Measurements from ENCODE around the gene CNTNAP5.

CNTNAP5 gene

GRCh38 chr2:124530203-124530602, 505.1 kb downstream of the CNTNAP5 start:
- Histone ChIP-seq H3K4me2 (no peak overlapping the region), H3K4me1 (no peaks in the 10 kb centered on the region), H3K9me3 (replicated peaks in 1 of 11) (no peaks in the 10 kb centered on the region), H4K20me1 (no peaks in the 10 kb centered on the region), H3K27ac (no peak overlapping the region), H3K9ac (no peak overlapping the region), H3K36me3 (no peaks in the 10 kb centered on the region), H3K4me3 (no peak overlapping the region), H3K27me3 (no peaks in the 10 kb centered on the region)
- TF ChIP-seq Cebpa-rat (IDR thresholded peaks at IDR 0.05) = no peak

DNA sequence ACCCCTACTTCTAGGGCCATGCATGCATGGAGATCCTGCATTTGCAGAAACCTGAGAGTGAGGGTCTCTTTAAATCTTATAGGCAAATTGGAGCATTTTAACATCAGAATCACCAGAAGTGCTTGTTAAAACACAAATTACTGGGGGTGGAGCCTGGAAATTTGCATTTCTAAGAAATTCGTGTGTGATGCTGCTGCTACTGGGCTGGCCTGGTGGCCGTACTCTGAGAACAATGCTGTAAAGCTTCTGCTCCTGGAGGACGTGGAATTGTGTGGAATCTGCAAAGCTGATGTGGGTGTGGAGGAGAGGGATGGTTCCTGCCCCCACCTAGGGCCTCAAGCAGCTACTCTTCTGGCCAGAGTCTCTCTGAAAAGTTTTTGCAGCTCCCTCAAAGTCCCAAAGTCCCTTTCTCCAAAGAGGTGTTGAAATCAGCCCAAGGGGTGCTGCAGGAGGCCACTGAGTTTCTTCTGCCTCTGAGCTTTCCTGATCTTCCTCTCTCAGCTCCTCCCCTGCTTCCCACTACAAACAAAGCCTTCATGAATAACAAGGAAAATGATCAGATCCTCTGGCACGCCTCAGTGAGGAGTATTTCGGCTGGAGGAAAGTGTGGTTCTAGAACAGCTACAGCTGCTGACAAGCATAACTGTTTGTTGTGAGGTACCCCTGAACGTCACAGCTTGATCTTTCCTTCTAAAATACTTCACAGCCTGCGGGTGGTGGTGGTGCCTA, 508.3 kb downstream of the CNTNAP5 start:
- TF ChIP-seq Cebpa-rat (IDR thresholded peaks at IDR 0.05) = no peak
- no peaks in the 10 kb centered on the region for H4K20me1 ChIP-seq
- H3K4me3 ChIP-seq = no peak overlapping the region
- H3K4me2 ChIP-seq = no peak overlapping the region
- no peaks in the 10 kb centered on the region for H3K9me3 ChIP-seq (replicated peaks in 1 of 11)
- H3K27me3 ChIP-seq = no peaks in the 10 kb centered on the region
- no peaks in the 10 kb centered on the region for H3K36me3 ChIP-seq
- H3K27ac ChIP-seq = no peak overlapping the region
- no peaks in the 10 kb centered on the region for H3K4me1 ChIP-seq
- no peak overlapping the region for H3K9ac ChIP-seq

GRCh38 chr2:124534028-124534427, 508.9 kb downstream of the CNTNAP5 start:
- Histone ChIP-seq H3K27ac (no peak overlapping the region), H3K9ac (no peak overlapping the region), H3K4me3 (no peak overlapping the region), H3K9me3 (replicated peaks in 1 of 11) (no peaks in the 10 kb centered on the region), H3K36me3 (no peaks in the 10 kb centered on the region), H3K4me2 (no peak overlapping the region), H4K20me1 (no peaks in the 10 kb centered on the region), H3K27me3 (no peaks in the 10 kb centered on the region), H3K4me1 (no peaks in the 10 kb centered on the region)
- no peak for TF ChIP-seq Cebpa-rat (IDR thresholded peaks at IDR 0.05)

- Histone ChIP-seq H3K4me1 (no peaks in the 10 kb centered on the region), H3K27ac (no peak overlapping the region), H3K27me3 (no peaks in the 10 kb centered on the region), H4K20me1 (no peaks in the 10 kb centered on the region), H3K4me2 (no peak overlapping the region), H3K36me3 (no peaks in the 10 kb centered on the region), H3K9me3 (replicated peaks in 1 of 11) (no peaks in the 10 kb centered on the region), H3K9ac (no peak overlapping the region), H3K4me3 (no peak overlapping the region)
- TF ChIP-seq Cebpa-rat (IDR thresholded peaks at IDR 0.05) = no peak
Observed at GRCh38 chr2:124535816-124536215, 510.7 kb downstream of the CNTNAP5 start.

GRCh38 chr2:124536591-124536990, 511.5 kb downstream of the CNTNAP5 start:
- H3K4me1 ChIP-seq = no peaks in the 10 kb centered on the region
- no peak overlapping the region for H3K9ac ChIP-seq
- no peak overlapping the region for H3K4me2 ChIP-seq
- no peak overlapping the region for H3K27ac ChIP-seq
- no peak for TF ChIP-seq Cebpa-rat (IDR thresholded peaks at IDR 0.05)
- H3K36me3 ChIP-seq = no peaks in the 10 kb centered on the region
- H3K4me3 ChIP-seq = no peak overlapping the region
- no peaks in the 10 kb centered on the region for H3K9me3 ChIP-seq (replicated peaks in 1 of 11)
- H3K27me3 ChIP-seq = no peaks in the 10 kb centered on the region
- H4K20me1 ChIP-seq = no peaks in the 10 kb centered on the region

GRCh38 chr2:124538549-124538948, 513.5 kb downstream of the CNTNAP5 start:
- no peak for TF ChIP-seq Cebpa-rat (IDR thresholded peaks at IDR 0.05)
- Histone ChIP-seq H3K9ac (no peak overlapping the region), H3K4me2 (no peak overlapping the region), H4K20me1 (no peaks in the 10 kb centered on the region), H3K27me3 (no peaks in the 10 kb centered on the region), H3K9me3 (replicated peaks in 1 of 11) (no peaks in the 10 kb centered on the region), H3K4me3 (no peak overlapping the region), H3K4me1 (no peaks in the 10 kb centered on the region), H3K36me3 (no peaks in the 10 kb centered on the region), H3K27ac (no peak overlapping the region)

GRCh38 chr2:124540805-124541204, 515.7 kb downstream of the CNTNAP5 start:
- TF ChIP-seq Cebpa-rat (IDR thresholded peaks at IDR 0.05) = no peak

DNA sequence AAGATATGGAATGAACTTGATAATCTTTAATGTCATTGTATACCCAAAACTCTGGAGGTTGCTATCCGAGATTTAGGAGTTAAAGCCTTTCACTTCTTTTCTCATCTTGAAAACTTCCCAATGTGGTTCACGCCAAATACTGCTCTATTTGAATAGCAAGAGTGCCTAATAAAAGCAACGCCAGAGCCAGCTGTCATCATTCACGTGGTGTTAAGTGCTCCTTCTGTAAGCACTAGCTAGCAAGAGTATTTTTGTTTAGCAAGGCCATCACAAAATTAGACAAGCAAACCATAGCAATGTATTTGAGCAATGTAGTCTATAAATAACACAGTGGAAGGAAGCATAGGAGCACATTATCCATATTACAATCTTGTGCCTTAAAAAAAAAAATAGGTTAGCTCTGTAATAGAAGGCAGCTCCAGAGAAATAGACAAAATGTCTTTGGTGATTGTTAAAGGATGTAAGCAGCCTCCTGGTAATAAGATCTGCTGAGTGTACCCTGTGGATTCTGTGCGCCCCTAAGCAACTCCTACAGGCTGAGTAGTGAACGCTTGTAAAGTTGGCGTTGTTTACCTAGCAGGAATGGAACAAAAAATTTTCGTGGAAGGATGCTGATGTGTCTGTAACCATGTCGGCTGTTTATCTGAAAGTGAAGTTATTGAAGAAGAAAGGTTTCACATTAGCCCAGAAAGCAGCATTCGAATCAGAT, 518.0 kb downstream of the CNTNAP5 start:
- Histone ChIP-seq H3K4me1 (no peaks in the 10 kb centered on the region), H3K9ac (no peak overlapping the region), H3K27ac (no peak overlapping the region), H3K9me3 (replicated peaks in 1 of 11) (no peaks in the 10 kb centered on the region), H3K4me2 (no peak overlapping the region), H3K36me3 (no peaks in the 10 kb centered on the region), H3K27me3 (no peaks in the 10 kb centered on the region), H3K4me3 (no peak overlapping the region), H4K20me1 (no peaks in the 10 kb centered on the region)
- TF ChIP-seq Cebpa-rat (IDR thresholded peaks at IDR 0.05) = no peak

More at GRCh38 chr2:124540805-124541204, 515.7 kb downstream of the CNTNAP5 start:
- Histone ChIP-seq H3K4me2 (no peak overlapping the region), H4K20me1 (no peaks in the 10 kb centered on the region), H3K9ac (no peak overlapping the region), H3K9me3 (replicated peaks in 1 of 11) (no peaks in the 10 kb centered on the region), H3K27me3 (no peaks in the 10 kb centered on the region), H3K27ac (no peak overlapping the region), H3K4me1 (no peaks in the 10 kb centered on the region), H3K36me3 (no peaks in the 10 kb centered on the region), H3K4me3 (no peak overlapping the region)

DNA sequence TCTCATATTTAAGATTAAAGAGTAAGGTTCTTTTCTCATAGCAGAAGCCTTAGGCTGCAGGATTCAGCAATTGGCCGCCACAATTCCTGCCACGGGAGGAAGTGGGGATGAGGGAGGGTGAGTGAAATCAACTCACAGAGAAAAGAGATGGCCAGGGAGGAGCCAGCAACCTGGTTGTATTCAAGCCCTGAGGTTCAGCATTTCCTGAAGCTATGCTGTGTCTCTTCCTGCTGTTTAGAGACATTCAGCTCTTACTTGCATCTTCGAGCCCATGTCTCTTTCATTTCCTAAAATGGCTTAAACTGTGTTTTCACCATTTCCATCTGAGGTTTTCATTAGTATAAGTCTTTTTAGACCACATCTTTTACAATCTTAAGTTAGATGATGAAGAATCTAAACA, 522.6 kb downstream of the CNTNAP5 start:
- Histone ChIP-seq H3K27me3 (no peaks in the 10 kb centered on the region), H3K9ac (no peak overlapping the region), H3K4me2 (no peak overlapping the region), H3K36me3 (no peaks in the 10 kb centered on the region), H3K27ac (no peak overlapping the region), H3K4me1 (no peaks in the 10 kb centered on the region), H4K20me1 (no peaks in the 10 kb centered on the region), H3K4me3 (no peak overlapping the region), H3K9me3 (replicated peaks in 1 of 11) (no peaks in the 10 kb centered on the region)
- no peak for TF ChIP-seq Cebpa-rat (IDR thresholded peaks at IDR 0.05)
